RWPE2 (cell line): ENCODE data around the gene BARHL1.

Experiments
- ATAC-seq: fragments of 200-7000 bp; cut with Tn5 transposase; 3 replicates; pipeline ENCODE4 v1.9.1; 2021; ENCODE audit warnings: low read depth
- DNase-seq: peaks from one replicate; pipeline ENCODE4 v3.0.0-alpha.2; 2020; ENCODE audit warnings: low spot score
- H3K27ac ChIP-seq: fragments of 450-650 bp; 2 replicates; pipeline ENCODE4 v1.5.1; 2017; ENCODE audit warnings: mild to moderate bottlenecking; ENCODE audit not compliant: poor library complexity, severe bottlenecking
- H3K27me3 ChIP-seq: fragments of 250-450 bp; sonication (Bioruptor Pico); 2 replicates; pipeline ENCODE4 v1.5.1; 2021; ENCODE audit warnings: mild to moderate bottlenecking, moderate library complexity; ENCODE audit not compliant: insufficient read depth, poor library complexity, severe bottlenecking
- H3K36me3 ChIP-seq: fragments of 250-450 bp; sonication (Bioruptor Pico); 2 replicates; pipeline ENCODE4 v1.5.1; 2020; ENCODE audit warnings: low read depth, mild to moderate bottlenecking, moderate library complexity
- H3K4me1 ChIP-seq: fragments of 250-450 bp; sonication (Bioruptor Pico); 2 replicates; pipeline ENCODE4 v1.5.1; 2021; ENCODE audit warnings: mild to moderate bottlenecking, moderate library complexity; ENCODE audit not compliant: insufficient read depth, poor library complexity, severe bottlenecking
- H3K4me3 ChIP-seq: fragments of 250-450 bp; sonication (Bioruptor Pico); 2 replicates; pipeline ENCODE4 v1.5.1; 2021; ENCODE audit warnings: mild to moderate bottlenecking, moderate library complexity; ENCODE audit not compliant: severe bottlenecking
- H3K9me3 ChIP-seq: fragments of 250-450 bp; sonication (Bioruptor Pico); 2 replicates; pipeline ENCODE4 v1.5.1; 2021; ENCODE audit warnings: mild to moderate bottlenecking, moderate library complexity; ENCODE audit not compliant: severe bottlenecking
- TF ChIP-seq, protein P1 (sequence below): fragments of 450-650 bp; IDR thresholded peaks from one replicate; pipeline ENCODE4 v1.5.1; 2017; ENCODE audit warnings: mild to moderate bottlenecking, moderate library complexity; ENCODE audit not compliant: poor library complexity, severe bottlenecking

Gene BARHL1

DNA sequence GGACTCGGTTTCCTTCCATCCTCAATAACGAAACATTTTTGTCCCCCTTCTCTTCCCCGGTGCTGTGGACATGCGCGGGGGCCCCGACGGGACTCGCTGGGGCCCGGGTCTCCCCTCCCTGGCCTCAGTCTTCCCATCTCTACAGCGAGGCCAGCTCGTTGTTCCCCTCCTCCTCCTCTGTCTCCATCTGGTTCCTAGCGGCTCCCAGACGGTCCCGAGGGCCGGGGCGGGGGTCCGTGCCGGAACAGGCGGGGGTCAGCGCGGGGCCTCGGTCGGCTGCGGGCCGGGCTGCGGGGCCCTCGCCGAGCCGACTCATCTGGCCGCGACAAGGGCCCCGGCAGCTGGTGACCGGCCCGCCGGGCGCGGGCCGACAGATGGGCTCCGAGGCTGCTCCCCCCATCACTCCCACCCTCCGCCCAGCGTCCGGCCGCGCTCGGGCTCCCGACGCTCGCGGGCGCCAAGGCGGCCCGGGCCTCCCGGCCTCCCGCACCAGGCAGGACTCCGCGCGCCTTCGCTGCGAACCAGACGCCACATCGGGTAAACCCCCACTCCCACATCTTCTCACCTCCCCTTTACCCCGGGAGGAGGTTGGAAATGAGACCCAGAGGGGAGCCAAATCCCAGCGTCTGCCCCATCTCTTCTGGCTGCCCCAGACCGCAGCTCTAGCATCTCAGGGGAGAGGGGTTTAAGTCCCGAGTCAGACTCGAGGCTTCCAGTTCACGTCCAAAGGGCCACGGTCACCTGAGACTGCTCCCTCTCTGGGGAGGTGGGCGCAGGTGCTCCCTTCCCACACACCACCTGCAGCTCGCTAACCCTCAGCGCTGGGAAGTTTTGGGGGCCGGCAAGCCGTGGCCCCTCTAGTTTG lies 8.1 kb downstream of the BARHL1 start:
- ATAC-seq (no peak), DNase-seq (no peak)
- Histone ChIP-seq H3K27ac (no peak overlapping the region), H3K36me3 (peaks cover 7% of the 10 kb centered on the region), H3K4me3 (no peak overlapping the region), H3K27me3 (peaks cover 61% of the 10 kb centered on the region), H3K9me3 (no peaks in the 10 kb centered on the region), H3K4me1 (no peaks in the 10 kb centered on the region)
- TF ChIP-seq, protein P1, sequence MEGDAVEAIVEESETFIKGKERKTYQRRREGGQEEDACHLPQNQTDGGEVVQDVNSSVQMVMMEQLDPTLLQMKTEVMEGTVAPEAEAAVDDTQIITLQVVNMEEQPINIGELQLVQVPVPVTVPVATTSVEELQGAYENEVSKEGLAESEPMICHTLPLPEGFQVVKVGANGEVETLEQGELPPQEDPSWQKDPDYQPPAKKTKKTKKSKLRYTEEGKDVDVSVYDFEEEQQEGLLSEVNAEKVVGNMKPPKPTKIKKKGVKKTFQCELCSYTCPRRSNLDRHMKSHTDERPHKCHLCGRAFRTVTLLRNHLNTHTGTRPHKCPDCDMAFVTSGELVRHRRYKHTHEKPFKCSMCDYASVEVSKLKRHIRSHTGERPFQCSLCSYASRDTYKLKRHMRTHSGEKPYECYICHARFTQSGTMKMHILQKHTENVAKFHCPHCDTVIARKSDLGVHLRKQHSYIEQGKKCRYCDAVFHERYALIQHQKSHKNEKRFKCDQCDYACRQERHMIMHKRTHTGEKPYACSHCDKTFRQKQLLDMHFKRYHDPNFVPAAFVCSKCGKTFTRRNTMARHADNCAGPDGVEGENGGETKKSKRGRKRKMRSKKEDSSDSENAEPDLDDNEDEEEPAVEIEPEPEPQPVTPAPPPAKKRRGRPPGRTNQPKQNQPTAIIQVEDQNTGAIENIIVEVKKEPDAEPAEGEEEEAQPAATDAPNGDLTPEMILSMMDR = no peak

DNA sequence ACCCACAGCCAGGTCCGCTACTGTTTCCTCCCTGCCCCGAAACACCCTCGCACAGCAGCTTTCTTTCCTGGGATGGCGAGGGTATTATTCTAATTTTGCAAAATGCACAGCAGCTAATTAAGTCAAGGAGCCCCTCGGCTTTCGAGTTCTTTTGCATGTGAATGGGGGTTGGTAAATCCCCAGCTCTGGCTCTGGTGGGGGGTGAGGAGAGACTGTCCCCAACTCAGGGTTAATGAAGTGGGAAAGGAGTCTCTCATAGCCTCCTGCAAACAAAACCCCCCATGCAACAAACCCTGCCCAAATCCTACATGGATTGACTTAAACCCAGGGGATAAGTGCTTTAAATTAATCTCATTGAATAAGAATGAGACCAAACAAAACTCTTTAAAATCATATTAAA lies 8.8 kb downstream of the BARHL1 start:
- TF ChIP-seq, protein P1 = no peak
- ATAC-seq = no peak
- Histone ChIP-seq H3K27me3 (peaks cover 55% of the 10 kb centered on the region), H3K36me3 (peaks cover 14% of the 10 kb centered on the region), H3K4me3 (no peak overlapping the region), H3K27ac (no peak overlapping the region), H3K4me1 (no peaks in the 10 kb centered on the region), H3K9me3 (no peaks in the 10 kb centered on the region)
- no peak for DNase-seq

DNA sequence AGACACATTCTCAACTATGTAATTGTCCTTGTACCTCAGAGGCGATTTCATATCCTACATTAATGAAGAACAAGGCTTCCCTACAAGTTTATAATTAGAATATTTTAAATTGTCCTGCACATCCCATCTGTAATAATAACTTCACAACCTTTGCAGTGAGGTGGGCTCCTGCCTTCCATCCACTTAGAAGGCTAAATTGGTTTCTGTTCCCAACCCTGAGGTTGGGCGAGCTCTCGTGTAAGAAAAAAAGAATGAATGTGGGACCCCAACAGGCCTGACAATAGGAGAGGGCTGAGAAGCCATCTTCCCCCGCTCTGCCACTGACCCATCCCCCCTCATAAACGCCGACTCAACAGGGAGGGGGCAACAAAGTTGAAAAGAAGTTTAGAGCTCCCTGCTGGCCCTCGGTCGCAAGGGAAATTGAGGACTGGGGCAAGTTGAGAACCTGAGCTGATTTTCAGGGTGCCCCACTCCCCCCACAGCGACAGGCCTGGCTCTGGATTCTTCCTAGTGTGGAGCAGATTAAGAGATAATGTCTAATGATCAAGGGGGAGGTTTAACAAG lies 9.4 kb downstream of the BARHL1 start:
- ATAC-seq (no peak), DNase-seq (no peak)
- TF ChIP-seq, protein P1 = no peak
- Histone ChIP-seq H3K27me3 (peaks cover 49% of the 10 kb centered on the region), H3K4me3 (no peak overlapping the region), H3K27ac (no peak overlapping the region), H3K36me3 (peaks cover 16% of the 10 kb centered on the region), H3K9me3 (no peaks in the 10 kb centered on the region), H3K4me1 (no peaks in the 10 kb centered on the region)

DNA sequence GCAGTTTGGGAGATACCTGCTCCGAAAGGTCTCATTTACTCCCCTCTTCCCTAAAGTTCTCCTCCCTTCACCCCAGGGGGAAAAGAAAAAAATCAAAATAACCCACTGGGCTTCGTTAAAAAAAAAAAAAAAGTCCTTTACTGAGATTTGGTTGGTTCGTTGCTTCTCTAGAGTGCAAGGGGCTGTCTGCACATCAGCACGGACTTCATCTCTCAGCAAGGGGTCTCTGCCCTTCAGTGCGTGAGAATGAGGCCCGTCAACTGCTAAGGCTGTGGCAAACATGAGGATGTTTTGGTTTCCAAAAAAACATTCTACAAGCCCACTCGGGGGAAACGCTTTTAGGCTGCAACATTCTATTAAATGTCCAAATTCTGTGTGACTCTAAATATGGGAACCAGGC lies 10.0 kb downstream of the BARHL1 start:
- DNase-seq = no peak

More for the DNA sequence above, 10.0 kb downstream of the BARHL1 start:
- peaks cover 42% of the 10 kb centered on the region for H3K27me3 ChIP-seq
- H3K27ac ChIP-seq = no peak overlapping the region
- TF ChIP-seq, protein P1 = no peak
- ATAC-seq = no peak
- no peaks in the 10 kb centered on the region for H3K4me1 ChIP-seq
- H3K4me3 ChIP-seq = no peak overlapping the region
- H3K9me3 ChIP-seq = no peaks in the 10 kb centered on the region
- H3K36me3 ChIP-seq = peaks cover 16% of the 10 kb centered on the region
